ENCODE results near the gene ADGRV1.
"Not testable (repeated sequence)": the region's sequence is repeated elsewhere in the genome, so short reads cannot be mapped to it uniquely, and the experiment has no call there.

The ADGRV1 gene

DNA sequence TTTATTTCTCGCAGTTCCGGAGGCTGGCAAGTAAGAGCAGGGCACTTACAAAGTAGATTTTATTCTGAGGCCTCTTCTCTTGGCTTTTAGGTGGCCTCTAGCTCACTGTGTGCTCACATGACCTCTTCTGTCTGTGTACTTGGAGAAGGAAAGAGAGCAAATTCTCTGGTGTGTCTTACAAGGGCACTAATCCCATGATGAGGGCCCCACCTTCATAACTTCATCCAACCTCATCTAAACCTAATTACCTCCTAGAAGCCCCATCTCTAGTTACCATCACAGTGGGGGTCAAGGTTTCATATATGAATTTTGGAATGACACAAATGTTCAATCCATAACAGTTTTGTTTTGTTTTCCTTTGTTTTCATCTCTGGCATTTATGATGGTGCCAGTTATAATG lies 376.1 kb downstream of the ADGRV1 start:
- no peak for DNase-seq (ENCODE audit: low read depth in 1 of 2, low spot score in 1 of 2)

DNA sequence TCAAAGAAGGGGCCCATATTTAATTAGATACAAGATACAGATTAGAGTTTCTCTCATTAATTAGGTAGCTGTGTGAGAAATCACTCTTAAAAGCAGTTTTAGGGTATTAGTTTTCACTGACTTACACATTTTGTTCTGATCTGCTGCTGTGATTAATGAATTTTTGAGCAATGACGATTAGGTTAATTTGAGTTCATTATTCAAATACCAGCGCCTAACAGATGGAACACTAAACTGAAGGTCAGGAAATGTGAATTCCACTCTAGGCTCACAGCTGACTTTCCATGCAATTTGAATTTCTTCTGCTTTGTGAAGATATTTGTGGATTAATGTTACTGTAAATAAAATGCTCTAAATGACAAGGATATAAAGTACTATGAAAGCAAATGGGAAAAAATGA lies 380.6 kb downstream of the ADGRV1 start:
- DNase-seq (ENCODE audit: low read depth in 1 of 2, low spot score in 1 of 2) = no peak

- no peak for DNase-seq (ENCODE audit: low read depth in 1 of 2, low spot score in 1 of 2)
These were observed 381.8 kb downstream of the ADGRV1 start for GRCh38 chr5:90940227-90940995.

- no peak for DNase-seq (ENCODE audit: low read depth in 1 of 2, low spot score in 1 of 2)
These were observed 382.6 kb downstream of the ADGRV1 start for GRCh38 chr5:90941002-90941720.

- DNase-seq (ENCODE audit: low read depth in 1 of 2, low spot score in 1 of 2) = no peak
These were observed 385.5 kb downstream of the ADGRV1 start for GRCh38 chr5:90944116-90944515.

DNA sequence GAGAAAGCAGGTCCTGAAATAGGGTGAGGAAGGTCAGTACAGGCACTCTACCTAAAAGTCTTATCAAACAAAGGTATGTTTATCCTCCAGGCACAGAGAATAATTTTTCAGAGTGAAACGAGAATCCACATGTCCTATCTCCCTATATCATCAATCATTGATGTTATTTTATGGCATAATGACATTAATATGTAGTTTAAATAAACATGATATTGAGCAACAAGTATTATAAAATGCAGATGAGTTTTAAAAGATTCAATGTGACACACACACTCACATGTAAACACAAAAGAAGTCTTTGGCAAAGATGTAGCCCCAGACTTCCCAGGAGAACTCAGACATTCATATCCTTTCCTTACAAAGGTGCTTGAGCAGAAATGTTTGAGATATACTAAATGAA lies 389.1 kb downstream of the ADGRV1 start:
- DNase-seq (ENCODE audit: low read depth in 1 of 2, low spot score in 1 of 2) = no peak

- no peak for DNase-seq (ENCODE audit: low read depth in 1 of 2, low spot score in 1 of 2)
These were observed 390.4 kb downstream of the ADGRV1 start for GRCh38 chr5:90948969-90949368.

DNA sequence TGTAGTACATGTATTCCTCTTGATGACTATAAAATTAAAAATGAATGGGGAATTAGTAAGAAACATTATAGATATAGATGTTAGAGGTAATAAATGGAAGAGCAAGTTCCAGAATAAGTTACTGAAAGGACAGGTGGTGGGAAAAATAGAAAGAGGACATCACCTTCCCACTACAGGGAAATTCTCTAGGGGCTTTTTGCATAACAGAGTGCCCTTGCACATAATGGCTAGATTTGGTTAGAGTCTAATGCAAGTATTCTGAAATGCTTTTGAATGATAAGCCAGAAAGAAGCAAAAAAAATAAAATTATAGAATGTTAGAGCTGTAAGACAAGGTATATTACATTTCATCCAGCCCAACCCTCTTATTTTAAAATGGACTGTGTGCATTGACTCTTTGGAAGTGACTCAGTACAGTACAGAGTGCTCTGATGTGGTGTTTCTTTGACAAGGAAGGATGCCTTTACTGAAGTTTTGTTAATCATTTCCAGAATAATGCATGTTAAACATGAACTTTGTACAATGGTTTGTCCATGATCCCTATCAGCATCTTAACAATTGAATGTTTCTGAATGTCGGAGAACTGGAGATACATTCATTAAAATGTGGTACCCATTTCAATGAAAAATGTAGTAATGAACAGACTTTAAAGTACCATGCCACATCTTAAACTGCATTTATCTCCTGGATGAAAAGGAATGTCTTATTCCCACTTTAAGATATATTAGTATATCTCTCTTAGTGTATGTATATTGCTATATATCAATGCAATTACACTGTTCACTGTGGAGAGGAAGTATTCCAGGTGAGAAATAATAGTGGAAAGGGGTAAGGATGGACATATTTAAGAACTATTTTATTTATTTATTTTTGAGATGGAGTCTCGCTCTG lies 391.1 kb downstream of the ADGRV1 start:
- no peak for DNase-seq (ENCODE audit: low read depth in 1 of 2, low spot score in 1 of 2)

DNA sequence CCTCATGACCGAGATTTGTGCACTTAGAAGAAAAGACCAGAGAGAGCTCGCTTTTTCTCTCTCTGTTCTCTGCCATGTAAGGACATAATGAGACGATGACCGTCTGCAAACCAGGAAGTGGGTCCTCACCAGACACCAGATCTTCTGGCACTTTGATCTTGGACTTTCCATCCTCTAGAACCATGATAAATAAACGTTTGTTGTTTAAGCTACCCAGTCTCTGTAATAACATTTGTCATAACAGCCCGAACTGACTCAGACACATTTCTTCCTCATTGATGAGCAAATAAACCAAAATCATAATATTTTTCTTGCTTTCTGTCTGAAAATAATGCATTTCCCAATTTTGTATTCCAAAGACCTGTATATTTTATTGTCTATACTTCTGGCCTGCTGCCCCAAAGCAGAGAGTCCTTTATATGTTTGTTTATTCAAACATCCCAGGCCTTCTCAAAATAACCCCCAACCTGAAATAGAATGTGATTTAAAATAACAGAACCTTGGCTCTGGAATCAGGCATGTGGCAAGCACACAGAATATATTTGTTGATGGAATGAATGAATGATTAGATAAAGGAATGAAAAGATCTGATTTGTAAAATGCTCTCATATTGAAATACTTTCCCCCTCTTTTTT lies 396.5 kb downstream of the ADGRV1 start:
- no peak for DNase-seq (ENCODE audit: low read depth in 1 of 2, low spot score in 1 of 2)

- no peak for DNase-seq (ENCODE audit: low read depth in 1 of 2, low spot score in 1 of 2)
These were observed 398.0 kb downstream of the ADGRV1 start for GRCh38 chr5:90956511-90957097.

DNA sequence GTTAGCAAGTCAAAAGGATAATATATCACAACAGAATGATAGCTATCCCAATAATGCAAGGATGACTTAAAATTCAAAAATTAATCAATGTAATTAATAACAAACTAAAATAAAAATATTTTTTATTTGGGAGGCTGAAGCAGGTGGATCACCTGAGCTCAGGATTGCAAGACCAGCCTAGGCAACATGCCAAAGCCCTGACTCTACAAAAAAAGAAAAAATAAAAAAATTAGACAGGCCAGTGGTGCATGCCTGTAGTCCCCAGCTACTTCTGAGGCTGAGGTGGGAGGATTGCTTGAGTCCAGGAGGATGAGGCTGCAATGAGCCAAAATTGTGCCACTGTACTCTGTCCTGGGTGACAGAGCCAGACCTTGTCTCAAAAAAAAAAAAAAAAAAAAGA lies 399.3 kb downstream of the ADGRV1 start:
- DNase-seq (ENCODE audit: low read depth in 1 of 2, low spot score in 1 of 2) = no peak

DNA sequence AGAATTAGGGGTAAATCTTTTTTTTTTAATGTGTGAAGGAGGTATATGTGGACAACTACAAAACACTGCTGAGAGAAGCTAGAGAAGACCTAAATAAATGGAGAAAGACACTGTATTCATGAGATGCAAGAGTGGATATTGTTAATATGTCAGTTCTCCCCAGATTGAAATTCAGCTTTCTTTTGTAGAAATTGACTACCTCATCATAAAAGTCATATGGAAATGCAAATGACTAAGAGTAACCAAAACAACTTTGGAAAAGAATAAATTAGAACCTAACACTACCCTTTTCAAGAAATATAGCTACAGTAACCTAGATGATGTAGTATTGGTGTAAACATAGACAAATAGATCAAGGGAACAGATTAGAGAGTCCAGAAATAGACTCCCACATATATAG lies 400.7 kb downstream of the ADGRV1 start:
- DNase-seq (ENCODE audit: low read depth in 1 of 2, low spot score in 1 of 2) = no peak

DNA sequence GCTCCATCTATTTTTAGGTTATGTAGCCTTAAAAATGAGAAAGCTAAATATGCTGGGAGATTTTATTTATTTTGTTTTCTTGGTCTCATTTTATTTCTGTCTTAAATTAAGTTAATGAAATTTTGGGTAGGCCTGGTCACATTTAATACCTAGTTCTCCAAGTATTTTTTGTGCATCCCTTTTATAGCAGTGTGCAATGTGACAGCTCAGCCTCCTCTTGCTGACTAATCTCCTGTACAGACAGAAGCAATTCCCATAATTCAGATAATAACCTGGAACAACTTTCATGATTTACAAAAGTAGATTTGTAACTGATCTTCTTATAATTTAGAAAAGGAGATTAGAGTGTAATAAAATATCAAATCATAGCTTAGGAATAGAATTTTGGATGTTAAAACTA lies 403.9 kb downstream of the ADGRV1 start:
- DNase-seq (ENCODE audit: low read depth in 1 of 2, low spot score in 1 of 2) = no peak

DNA sequence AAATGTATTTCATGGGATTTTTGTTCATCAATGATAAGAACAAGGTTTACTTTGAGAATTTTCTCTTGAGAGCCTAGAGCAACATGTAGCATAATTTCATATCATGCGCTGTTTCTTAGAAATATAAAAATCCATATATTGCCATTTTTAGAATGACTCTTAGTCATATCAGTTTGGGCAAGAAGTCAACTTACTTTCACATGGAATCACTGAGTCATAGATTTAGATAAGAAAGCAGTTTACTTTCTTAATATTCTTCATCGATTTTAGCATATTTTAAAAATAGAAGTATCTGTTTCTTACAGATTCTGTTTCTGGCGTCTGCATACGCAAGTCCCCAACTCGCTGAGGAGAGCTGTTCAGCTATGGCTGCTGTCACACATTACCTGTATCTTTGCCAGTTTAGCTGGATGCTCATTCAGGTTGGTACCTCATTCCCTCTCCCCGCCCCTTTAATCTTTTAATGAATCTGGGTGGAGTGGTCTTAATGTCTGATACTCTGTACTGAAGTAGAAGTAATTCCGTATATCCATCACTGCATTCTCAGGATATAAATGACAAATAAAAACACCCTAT lies 406.6 kb downstream of the ADGRV1 start:
- DNase-seq (ENCODE audit: low read depth in 1 of 2, low spot score in 1 of 2) = no peak

GRCh38 chr5:90967443-90967842 lies 408.8 kb downstream of the ADGRV1 start:
- DNase-seq (ENCODE audit: low read depth in 1 of 2, low spot score in 1 of 2) = no peak

DNA sequence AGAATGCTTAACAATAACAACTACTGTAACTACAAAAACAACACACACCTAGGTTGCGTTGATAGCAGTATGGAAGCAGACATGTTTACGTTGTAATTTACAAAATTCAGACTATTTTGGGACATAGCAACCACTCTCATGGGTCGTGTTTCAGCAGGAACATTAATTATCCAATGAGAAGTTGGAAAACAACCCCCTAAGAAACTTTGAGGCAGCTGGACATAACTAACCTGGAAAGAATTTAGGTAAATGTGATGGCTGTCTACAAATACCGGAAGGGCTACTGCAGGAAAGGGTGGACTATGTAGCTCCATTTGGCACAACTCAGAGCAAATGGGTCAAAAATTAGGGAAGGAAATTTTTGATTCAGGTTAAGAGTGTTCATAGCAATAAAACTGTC lies 409.3 kb downstream of the ADGRV1 start:
- DNase-seq (ENCODE audit: low read depth in 1 of 2, low spot score in 1 of 2) = no peak

DNA sequence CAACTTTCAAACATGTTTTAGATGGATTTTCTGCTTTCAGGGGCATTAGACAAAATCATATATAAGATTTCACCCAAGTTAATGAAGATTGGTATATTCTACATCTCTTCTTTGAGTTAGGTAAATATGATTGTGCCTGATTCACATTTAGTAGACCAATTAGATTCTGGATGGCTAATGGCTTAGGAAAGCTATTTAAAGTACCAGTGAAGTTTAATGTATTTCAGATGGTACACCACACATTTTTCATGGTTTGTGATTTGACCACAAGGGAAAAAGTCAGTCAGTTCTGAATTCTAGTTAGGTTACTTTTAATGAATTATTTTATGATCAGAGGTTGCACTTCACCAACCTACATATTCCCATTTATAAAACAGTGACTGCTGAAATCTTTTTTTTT lies 409.7 kb downstream of the ADGRV1 start:
- DNase-seq (ENCODE audit: low read depth in 1 of 2, low spot score in 1 of 2) = no peak

GRCh38 chr5:90969945-90970344 lies 411.3 kb downstream of the ADGRV1 start:
- not testable (repeated sequence) for DNase-seq (ENCODE audit: low read depth in 1 of 2, low spot score in 1 of 2)

DNA sequence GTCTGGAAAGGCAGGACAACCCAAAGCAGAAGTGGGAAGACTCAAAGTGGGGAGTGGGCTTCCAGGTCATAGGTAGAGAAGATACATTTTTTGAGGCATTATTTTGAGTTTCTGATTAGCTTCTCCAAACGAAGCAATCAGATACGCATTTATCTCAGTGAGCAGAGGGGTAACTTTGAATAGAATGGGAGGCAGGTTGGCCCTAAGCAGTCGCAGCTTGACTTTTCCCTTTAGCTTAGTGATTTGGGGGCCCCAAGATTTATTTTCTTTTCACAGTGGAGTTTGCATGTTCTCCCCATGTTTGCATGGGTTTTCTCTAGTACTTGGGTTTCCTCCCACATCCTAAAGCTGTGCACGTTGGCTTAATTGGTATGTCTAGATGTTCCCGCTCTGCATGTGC lies 422.6 kb downstream of the ADGRV1 start:
- no peak for DNase-seq (ENCODE audit: low read depth in 1 of 2, low spot score in 1 of 2)

- DNase-seq (ENCODE audit: low read depth in 1 of 2, low spot score in 1 of 2) = no peak
These were observed 423.2 kb downstream of the ADGRV1 start for GRCh38 chr5:90981821-90982220.

DNA sequence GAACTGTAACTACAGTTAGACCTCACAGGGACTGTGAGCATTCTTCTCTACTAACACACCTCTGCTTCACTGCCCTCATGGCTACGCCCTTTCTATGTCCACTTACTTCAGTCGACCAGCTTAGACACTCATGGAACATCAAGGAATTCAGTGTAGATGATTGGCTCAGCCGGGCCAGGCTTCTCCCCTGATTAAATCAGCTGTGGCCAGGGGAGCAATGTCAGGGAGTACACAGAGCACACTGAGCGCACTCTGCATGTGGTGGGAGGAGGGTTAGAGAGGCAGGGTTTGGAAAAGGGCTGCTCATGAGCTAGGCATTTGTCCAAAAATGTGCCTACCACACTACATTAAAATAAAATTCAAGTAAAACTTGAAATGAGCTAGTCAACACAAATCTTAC lies 424.0 kb downstream of the ADGRV1 start:
- no peak for DNase-seq (ENCODE audit: low read depth in 1 of 2, low spot score in 1 of 2)
